ENCODE results near the gene SAMD5.
"Not testable (repeated sequence)": the region's sequence is repeated elsewhere in the genome, so short reads cannot be mapped to it uniquely, and the experiment has no call there.

The SAMD5 gene

GRCh38 chr6:147530132-147531060 is 21.9 kb downstream of the SAMD5 start:
- no peak overlapping the region for H3K4me3 ChIP-seq (ENCODE audit: low read length)
- H3K36me3 ChIP-seq (ENCODE audit: insufficient read depth, low read depth, low read length) = no peaks in the 10 kb centered on the region

GRCh38 chr6:147531321-147531720 is 22.8 kb downstream of the SAMD5 start:
- no peak overlapping the region for H3K4me3 ChIP-seq (ENCODE audit: low read length)
- no peak overlapping the region for H3K27ac ChIP-seq (ENCODE audit: low read length)
- H3K9me3 ChIP-seq (ENCODE audit: insufficient read depth, low read depth, low read length) = no peaks in the 10 kb centered on the region
- H3K9ac ChIP-seq (ENCODE audit: low read depth, low read length) = no peak overlapping the region
- no peaks in the 10 kb centered on the region for H3K4me1 ChIP-seq (ENCODE audit: insufficient read depth, low read length)
- no peaks in the 10 kb centered on the region for H3K36me3 ChIP-seq (ENCODE audit: insufficient read depth, low read depth, low read length)
- H3K27me3 ChIP-seq (ENCODE audit: insufficient read depth, low read length) = no peaks in the 10 kb centered on the region

More at GRCh38 chr6:147530132-147531060, 21.9 kb downstream of the SAMD5 start:
- Histone ChIP-seq H3K27me3 (ENCODE audit: insufficient read depth, low read length) (no peaks in the 10 kb centered on the region), H3K9ac (ENCODE audit: low read depth, low read length) (no peak overlapping the region), H3K4me1 (ENCODE audit: insufficient read depth, low read length) (no peaks in the 10 kb centered on the region), H3K9me3 (ENCODE audit: insufficient read depth, low read depth, low read length) (no peaks in the 10 kb centered on the region), H3K27ac (ENCODE audit: low read length) (no peak overlapping the region)

GRCh38 chr6:147534116-147534860 is 25.8 kb downstream of the SAMD5 start:
- Histone ChIP-seq H3K9me3 (ENCODE audit: insufficient read depth, low read depth, low read length) (no peaks in the 10 kb centered on the region), H3K4me1 (ENCODE audit: insufficient read depth, low read length) (no peaks in the 10 kb centered on the region), H3K36me3 (ENCODE audit: insufficient read depth, low read depth, low read length) (no peaks in the 10 kb centered on the region), H3K27me3 (ENCODE audit: insufficient read depth, low read length) (no peaks in the 10 kb centered on the region), H3K4me3 (ENCODE audit: low read length) (no peak overlapping the region), H3K27ac (ENCODE audit: low read length) (no peak overlapping the region), H3K9ac (ENCODE audit: low read depth, low read length) (no peak overlapping the region)

GRCh38 chr6:147538821-147539220 is 30.3 kb downstream of the SAMD5 start:
- no peak overlapping the region for H3K4me3 ChIP-seq (ENCODE audit: low read length)
- peaks cover 8% of the 10 kb centered on the region; the same call in 1 of the 2 replicates for H3K9me3 ChIP-seq (ENCODE audit: insufficient read depth, low read depth, low read length)
- H3K9ac ChIP-seq (ENCODE audit: low read depth, low read length) = no peak overlapping the region
- no peaks in the 10 kb centered on the region for H3K4me1 ChIP-seq (ENCODE audit: insufficient read depth, low read length)
- H3K36me3 ChIP-seq (ENCODE audit: insufficient read depth, low read depth, low read length) = no peaks in the 10 kb centered on the region
- H3K27ac ChIP-seq (ENCODE audit: low read length) = no peak overlapping the region
- H3K27me3 ChIP-seq (ENCODE audit: insufficient read depth, low read length) = no peaks in the 10 kb centered on the region

GRCh38 chr6:147540075-147540474 is 31.6 kb downstream of the SAMD5 start:
- H3K9ac ChIP-seq (ENCODE audit: low read depth, low read length) = no peak overlapping the region
- H3K9me3 ChIP-seq (ENCODE audit: insufficient read depth, low read depth, low read length) = peaks cover 8% of the 10 kb centered on the region; the same call in 1 of the 2 replicates
- H3K4me3 ChIP-seq (ENCODE audit: low read length) = no peak overlapping the region
- no peaks in the 10 kb centered on the region for H3K36me3 ChIP-seq (ENCODE audit: insufficient read depth, low read depth, low read length)
- H3K27me3 ChIP-seq (ENCODE audit: insufficient read depth, low read length) = no peaks in the 10 kb centered on the region
- no peaks in the 10 kb centered on the region for H3K4me1 ChIP-seq (ENCODE audit: insufficient read depth, low read length)
- H3K27ac ChIP-seq (ENCODE audit: low read length) = no peak overlapping the region

GRCh38 chr6:147542436-147542835 is 33.9 kb downstream of the SAMD5 start:
- H3K27ac ChIP-seq (ENCODE audit: low read length); H3K4me1 ChIP-seq (ENCODE audit: insufficient read depth, low read length); H3K9me3 ChIP-seq (ENCODE audit: insufficient read depth, low read depth, low read length); H3K4me3 ChIP-seq (ENCODE audit: low read length); H3K9ac ChIP-seq (ENCODE audit: low read depth, low read length); H3K36me3 ChIP-seq (ENCODE audit: insufficient read depth, low read depth, low read length); H3K27me3 ChIP-seq (ENCODE audit: insufficient read depth, low read length): not testable (repeated sequence)

- H3K27me3 ChIP-seq (ENCODE audit: insufficient read depth, low read length) = no peaks in the 10 kb centered on the region
- no peak overlapping the region for H3K27ac ChIP-seq (ENCODE audit: low read length)
- peaks cover 8% of the 10 kb centered on the region; the same call in 1 of the 2 replicates for H3K9me3 ChIP-seq (ENCODE audit: insufficient read depth, low read depth, low read length)
- H3K4me3 ChIP-seq (ENCODE audit: low read length) = no peak overlapping the region
- H3K4me1 ChIP-seq (ENCODE audit: insufficient read depth, low read length) = no peaks in the 10 kb centered on the region; the same call in 1 of the 2 replicates
- H3K9ac ChIP-seq (ENCODE audit: low read depth, low read length) = no peak overlapping the region
- no peaks in the 10 kb centered on the region for H3K36me3 ChIP-seq (ENCODE audit: insufficient read depth, low read depth, low read length)
Observed at GRCh38 chr6:147544420-147544819, 35.9 kb downstream of the SAMD5 start.

- no peak overlapping the region for H3K4me3 ChIP-seq (ENCODE audit: low read length)
- peaks cover 7% of the 10 kb centered on the region; the same call in 1 of the 2 replicates for H3K9me3 ChIP-seq (ENCODE audit: insufficient read depth, low read depth, low read length)
Observed at GRCh38 chr6:147546501-147547368, 38.2 kb downstream of the SAMD5 start.

GRCh38 chr6:147547369-147547902 is 38.9 kb downstream of the SAMD5 start:
- Histone ChIP-seq H3K27ac (ENCODE audit: low read length) (no peak overlapping the region), H3K9ac (ENCODE audit: low read depth, low read length) (no peak overlapping the region), H3K36me3 (ENCODE audit: insufficient read depth, low read depth, low read length) (no peaks in the 10 kb centered on the region), H3K4me1 (ENCODE audit: insufficient read depth, low read length) (no peaks in the 10 kb centered on the region; the same call in 1 of the 2 replicates), H3K27me3 (ENCODE audit: insufficient read depth, low read length) (no peaks in the 10 kb centered on the region), H3K9me3 (ENCODE audit: insufficient read depth, low read depth, low read length) (no peaks in the 10 kb centered on the region; the same call in 1 of the 2 replicates), H3K4me3 (ENCODE audit: low read length) (no peak overlapping the region)

More at GRCh38 chr6:147546501-147547368, 38.2 kb downstream of the SAMD5 start:
- Histone ChIP-seq H3K9ac (ENCODE audit: low read depth, low read length) (no peak overlapping the region), H3K27me3 (ENCODE audit: insufficient read depth, low read length) (no peaks in the 10 kb centered on the region), H3K4me1 (ENCODE audit: insufficient read depth, low read length) (no peaks in the 10 kb centered on the region; the same call in 1 of the 2 replicates), H3K27ac (ENCODE audit: low read length) (no peak overlapping the region), H3K36me3 (ENCODE audit: insufficient read depth, low read depth, low read length) (no peaks in the 10 kb centered on the region)

GRCh38 chr6:147548921-147549475 is 40.5 kb downstream of the SAMD5 start:
- H3K9ac ChIP-seq (ENCODE audit: low read depth, low read length) = no peak overlapping the region

More at GRCh38 chr6:147548921-147549475, 40.5 kb downstream of the SAMD5 start:
- H3K27me3 ChIP-seq (ENCODE audit: insufficient read depth, low read length) = no peaks in the 10 kb centered on the region
- no peaks in the 10 kb centered on the region for H3K36me3 ChIP-seq (ENCODE audit: insufficient read depth, low read depth, low read length)
- H3K9me3 ChIP-seq (ENCODE audit: insufficient read depth, low read depth, low read length) = no peaks in the 10 kb centered on the region
- no peak overlapping the region for H3K4me3 ChIP-seq (ENCODE audit: low read length)
- no peaks in the 10 kb centered on the region; the same call in 1 of the 2 replicates for H3K4me1 ChIP-seq (ENCODE audit: insufficient read depth, low read length)
- no peak overlapping the region for H3K27ac ChIP-seq (ENCODE audit: low read length)
